Neural progenitor cell (in vitro differentiated cells): ENCODE measurements around the gene LTBP1. TPM values are rescaled to one million over a fixed set of nuclear protein-coding genes. Genes with fewer than 3 reads are reported as not detected.
A peak's percentile ranks its signal among the peaks of the same experiment; 100 is the strongest.

Experiments
- DNase-seq: peaks from one replicate; pipeline ENCODE4 v3.0.0-alpha.2; 2016; ENCODE audit warnings: low spot score
- H2AFZ ChIP-seq: fragments of 200-600 bp; sonication (generic); replicated peaks from 2 replicates; pipeline ENCODE4 v1.6.1; 2016; ENCODE audit warnings: antibody characterized with exemption
- H3F3A ChIP-seq: fragments of 200-600 bp; sonication (generic); 2 replicates; pipeline ENCODE4 v1.6.1; 2016; ENCODE audit warnings: antibody characterized with exemption, low read depth
- H3K27ac ChIP-seq: fragments of 200-600 bp; sonication (generic); 2 replicates; pipeline ENCODE4 v1.5.1; 2016; ENCODE audit warnings: mild to moderate bottlenecking
- H3K27me3 ChIP-seq: fragments of 200-600 bp; sonication (generic); 2 replicates; pipeline ENCODE4 v1.6.1; 2016; ENCODE audit warnings: mild to moderate bottlenecking, moderate library complexity
- H3K36me3 ChIP-seq: fragments of 200-600 bp; sonication (generic); 2 replicates; pipeline ENCODE4 v1.5.1; 2016
- H3K4me1 ChIP-seq: fragments of 200-600 bp; sonication (generic); 2 replicates; pipeline ENCODE4 v1.6.1; 2016; ENCODE audit warnings: mixed run types
- H3K4me2 ChIP-seq: fragments of 200-600 bp; sonication (generic); 2 replicates; pipeline ENCODE4 v1.6.1; 2016
- H3K4me3 ChIP-seq: fragments of 200-600 bp; sonication (generic); 2 replicates; pipeline ENCODE4 v1.5.1; 2016
- H3K79me2 ChIP-seq: fragments of 200-600 bp; sonication (generic); 2 replicates; pipeline ENCODE4 v1.6.1; 2016; ENCODE audit warnings: low read depth
- H3K9ac ChIP-seq: fragments of 200-600 bp; sonication (generic); 2 replicates; pipeline ENCODE4 v1.6.1; 2016
- H3K9me3 ChIP-seq: fragments of 200-600 bp; sonication (generic); 2 replicates; pipeline ENCODE4 v1.5.1; 2016; ENCODE audit warnings: low read depth
- H4K20me1 ChIP-seq: fragments of 200-600 bp; sonication (generic); 2 replicates; pipeline ENCODE4 v1.6.1; 2016; ENCODE audit warnings: low read depth
- H3K27ac Mint-ChIP-seq: 3 replicates; pipeline ENCODE4 v1.8.0; 2021; ENCODE audit warnings: mixed read lengths
- H3K27me3 Mint-ChIP-seq: 2 replicates; pipeline ENCODE4 v1.8.0; 2022; ENCODE audit warnings: low read depth, mild to moderate bottlenecking, inconsistent platforms, moderate library complexity, mixed read lengths; ENCODE audit not compliant: insufficient read depth
- H3K36me3 Mint-ChIP-seq: 3 replicates; pipeline ENCODE4 v1.8.0; 2021; ENCODE audit warnings: mixed read lengths
- H3K4me1 Mint-ChIP-seq: 3 replicates; pipeline ENCODE4 v1.8.0; 2021; ENCODE audit warnings: mixed read lengths
- H3K4me3 Mint-ChIP-seq: 3 replicates; pipeline ENCODE4 v1.8.0; 2021; ENCODE audit warnings: mild to moderate bottlenecking, moderate library complexity, mixed read lengths
- H3K9me3 Mint-ChIP-seq: 3 replicates; pipeline ENCODE4 v1.8.0; 2020; ENCODE audit warnings: mixed read lengths
- CTCF ChIP-seq: fragments of 200-600 bp; sonication (generic); IDR thresholded peaks from 2 replicates; pipeline ENCODE4 v1.5.1; 2017; ENCODE audit warnings: antibody characterized with exemption, mild to moderate bottlenecking
- EZH2 ChIP-seq: fragments of 200-600 bp; sonication (generic); IDR thresholded peaks from 2 replicates; pipeline ENCODE4 v1.6.1; 2017; ENCODE audit warnings: antibody characterized with exemption, mild to moderate bottlenecking, moderate library complexity
- EZH2phosphoT487 ChIP-seq: fragments of 200-600 bp; sonication (generic); IDR thresholded peaks from 2 replicates; pipeline ENCODE4 v1.6.1; 2017; ENCODE audit warnings: antibody characterized with exemption
- total RNA-seq: library from RNA; depleted of rRNA; stranded (reverse); fragments of >200 nt; gene quantifications from 2 replicates; pipeline ENCODE4 v1.2.3, GENCODE V29; 2015; ENCODE audit warnings: low replicate concordance

LTBP1 gene
- total RNA-seq, 1 donor from 2014 or later: 50.5 TPM

DNA sequence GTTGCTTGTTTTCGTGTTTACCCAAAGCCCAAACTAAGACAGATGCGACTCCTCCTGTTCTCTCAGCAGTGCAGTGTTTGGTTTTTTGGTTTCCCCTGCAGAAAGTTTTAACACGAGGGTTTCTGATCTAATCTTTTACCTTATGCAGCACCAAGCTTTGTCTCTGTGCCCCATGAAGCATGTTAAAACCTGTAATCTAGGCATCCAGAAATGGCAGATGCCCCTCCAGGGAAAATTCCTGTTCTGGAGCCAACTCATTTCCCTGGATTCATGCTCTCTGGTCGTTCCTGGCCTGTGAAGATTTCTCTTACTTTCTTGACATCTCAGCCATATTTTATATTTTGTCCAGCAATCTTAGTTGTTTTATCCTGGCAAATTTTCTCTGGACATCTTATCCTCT, 91.5 kb downstream of the LTBP1 start:
- Histone ChIP-seq H3K9me3 (no peaks in the 10 kb centered on the region), H3K79me2 (no peaks in the 10 kb centered on the region), H3F3A (no peaks in the 10 kb centered on the region), H3K36me3 (no peaks in the 10 kb centered on the region), H4K20me1 (no peaks in the 10 kb centered on the region), H3K27ac (no peak overlapping the region), H3K27me3 (no peaks in the 10 kb centered on the region), H3K9ac (no peak overlapping the region), H3K4me1 (peaks cover 21% of the 10 kb centered on the region), H3K4me3 (no peak overlapping the region), H3K4me2 (no peak overlapping the region), H2AFZ (no peak overlapping the region)
- Mint-ChIP-seq H3K36me3 (no peaks in the 10 kb centered on the region), H3K4me3 (no peak overlapping the region), H3K9me3 (no peaks in the 10 kb centered on the region), H3K27ac (no peak overlapping the region), H3K4me1 (peaks cover 20% of the 10 kb centered on the region), H3K27me3 (peaks cover 2% of the 10 kb centered on the region)
- DNase-seq: no peak
- TF ChIP-seq EZH2phosphoT487: no peak
- TF ChIP-seq EZH2: no peak
- TF ChIP-seq CTCF: no peak

DNA sequence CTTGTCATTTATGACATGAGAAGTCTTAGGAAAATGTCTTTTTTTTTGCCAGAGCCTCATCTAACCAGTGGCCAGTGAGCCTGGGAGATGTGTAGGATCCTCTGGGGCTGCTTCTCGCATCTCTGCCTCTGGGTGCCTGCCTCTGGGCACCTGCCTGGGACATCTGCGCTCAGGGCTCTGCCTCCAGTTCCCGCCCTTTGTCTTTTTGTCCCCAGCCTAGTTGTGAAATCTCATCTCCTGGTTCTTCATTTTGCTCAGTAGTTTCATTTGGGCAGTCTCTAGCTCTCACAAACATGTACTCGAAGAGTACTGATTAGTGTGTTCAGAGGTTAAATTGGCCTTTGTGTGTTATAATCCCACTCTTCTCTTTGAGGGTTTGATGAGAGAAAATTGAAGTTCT, 92.0 kb downstream of the LTBP1 start:
- Mint-ChIP-seq H3K4me1 (peaks cover 15% of the 10 kb centered on the region), H3K9me3 (no peaks in the 10 kb centered on the region), H3K27me3 (peaks cover 2% of the 10 kb centered on the region), H3K36me3 (no peaks in the 10 kb centered on the region), H3K4me3 (no peak overlapping the region), H3K27ac (no peak overlapping the region)
- H3F3A ChIP-seq: no peaks in the 10 kb centered on the region
- no peak overlapping the region for H3K4me3 ChIP-seq
- H3K9me3 ChIP-seq: no peaks in the 10 kb centered on the region
- H2AFZ ChIP-seq: no peak overlapping the region
- H3K36me3 ChIP-seq: no peaks in the 10 kb centered on the region
- no peak for TF ChIP-seq CTCF
- TF ChIP-seq EZH2: no peak
- no peak for TF ChIP-seq EZH2phosphoT487
- H4K20me1 ChIP-seq: no peaks in the 10 kb centered on the region
- DNase-seq: no peak
- no peak overlapping the region for H3K4me2 ChIP-seq
- H3K27ac ChIP-seq: peak overlapping the region; percentile 13
- peaks cover 15% of the 10 kb centered on the region for H3K4me1 ChIP-seq
- no peaks in the 10 kb centered on the region for H3K27me3 ChIP-seq
- H3K79me2 ChIP-seq: no peaks in the 10 kb centered on the region
- no peak overlapping the region for H3K9ac ChIP-seq

- no peaks in the 10 kb centered on the region for H3K9me3 ChIP-seq
- no peak overlapping the region for H3K27ac Mint-ChIP-seq
- peaks cover 8% of the 10 kb centered on the region for H3K4me1 Mint-ChIP-seq
These were observed 93.8 kb downstream of the LTBP1 start for GRCh38 chr2:33040541-33040940.

More at GRCh38 chr2:33040541-33040940, 93.8 kb downstream of the LTBP1 start:
- TF ChIP-seq EZH2: no peak
- no peak for TF ChIP-seq CTCF
- TF ChIP-seq EZH2phosphoT487: no peak
- Histone ChIP-seq H3K4me2 (no peak overlapping the region), H3K36me3 (no peaks in the 10 kb centered on the region), H3K27ac (no peak overlapping the region), H3K79me2 (no peaks in the 10 kb centered on the region), H3K4me3 (no peak overlapping the region), H3K9ac (no peak overlapping the region), H4K20me1 (no peaks in the 10 kb centered on the region), H2AFZ (no peak overlapping the region), H3F3A (no peaks in the 10 kb centered on the region), H3K4me1 (peaks cover 8% of the 10 kb centered on the region), H3K27me3 (no peaks in the 10 kb centered on the region)
- H3K4me3 Mint-ChIP-seq: no peak overlapping the region
- peaks cover 2% of the 10 kb centered on the region for H3K9me3 Mint-ChIP-seq
- peaks cover 2% of the 10 kb centered on the region for H3K27me3 Mint-ChIP-seq
- DNase-seq: no peak
- no peaks in the 10 kb centered on the region for H3K36me3 Mint-ChIP-seq
